ENCODE data around the gene RAMACL. TPM values are rescaled to one million over a fixed set of nuclear protein-coding genes. Genes with fewer than 3 reads are reported as not detected.

The RAMACL gene
- total RNA-seq, 1 donor from 2014 or later, result 9.5 TPM

- Mint-ChIP-seq H3K9me3 (ENCODE audit: unreplicated experiment) (peaks cover 8% of the 10 kb centered on the region), H3K27ac (ENCODE audit: unreplicated experiment) (no peak overlapping the region), H3K4me1 (ENCODE audit: low read depth, unreplicated experiment) (peaks cover 38% of the 10 kb centered on the region), H3K4me3 (ENCODE audit: unreplicated experiment) (no peak overlapping the region), H3K27me3 (ENCODE audit: unreplicated experiment) (peaks cover 5% of the 10 kb centered on the region), H3K36me3 (ENCODE audit: unreplicated experiment) (peaks cover 10% of the 10 kb centered on the region)
- TF ChIP-seq CTCF (IDR thresholded peaks at IDR 0.05; ENCODE audit: partially characterized antibody, unreplicated experiment), result no peak
- no peak for DNase-seq
Measured at GRCh38 chr6:166570929-166571713, 15.4 kb downstream of the RAMACL start.

- peaks cover 12% of the 10 kb centered on the region for H3K9me3 Mint-ChIP-seq (ENCODE audit: unreplicated experiment)
- peaks cover 10% of the 10 kb centered on the region for H3K27me3 Mint-ChIP-seq (ENCODE audit: unreplicated experiment)
- DNase-seq, result no peak
- H3K36me3 Mint-ChIP-seq (ENCODE audit: unreplicated experiment), result no peaks in the 10 kb centered on the region
- no peak overlapping the region for H3K27ac Mint-ChIP-seq (ENCODE audit: unreplicated experiment)
- no peak overlapping the region for H3K4me3 Mint-ChIP-seq (ENCODE audit: unreplicated experiment)
- peaks cover 50% of the 10 kb centered on the region for H3K4me1 Mint-ChIP-seq (ENCODE audit: low read depth, unreplicated experiment)
- TF ChIP-seq CTCF (IDR thresholded peaks at IDR 0.05; ENCODE audit: partially characterized antibody, unreplicated experiment), result no peak
Measured at GRCh38 chr6:166569206-166569605, 17.3 kb downstream of the RAMACL start.

GRCh38 chr6:166567813-166568212, 18.7 kb downstream of the RAMACL start:
- Mint-ChIP-seq H3K27me3 (ENCODE audit: unreplicated experiment) (peaks cover 13% of the 10 kb centered on the region), H3K9me3 (ENCODE audit: unreplicated experiment) (peaks cover 10% of the 10 kb centered on the region), H3K36me3 (ENCODE audit: unreplicated experiment) (no peaks in the 10 kb centered on the region), H3K27ac (ENCODE audit: unreplicated experiment) (no peak overlapping the region), H3K4me3 (ENCODE audit: unreplicated experiment) (no peak overlapping the region), H3K4me1 (ENCODE audit: low read depth, unreplicated experiment) (peaks cover 49% of the 10 kb centered on the region)
- no peak for TF ChIP-seq CTCF (IDR thresholded peaks at IDR 0.05; ENCODE audit: partially characterized antibody, unreplicated experiment)
- no peak for DNase-seq

GRCh38 chr6:166567107-166567506, 19.4 kb downstream of the RAMACL start:
- no peak for TF ChIP-seq CTCF (IDR thresholded peaks at IDR 0.05; ENCODE audit: partially characterized antibody, unreplicated experiment)
- no peaks in the 10 kb centered on the region for H3K36me3 Mint-ChIP-seq (ENCODE audit: unreplicated experiment)
- peaks cover 10% of the 10 kb centered on the region for H3K27me3 Mint-ChIP-seq (ENCODE audit: unreplicated experiment)
- no peak for DNase-seq
- peak overlapping the region; percentile 15 for H3K4me3 Mint-ChIP-seq (ENCODE audit: unreplicated experiment)
- H3K4me1 Mint-ChIP-seq (ENCODE audit: low read depth, unreplicated experiment), result peaks cover 42% of the 10 kb centered on the region
- peaks cover 4% of the 10 kb centered on the region for H3K9me3 Mint-ChIP-seq (ENCODE audit: unreplicated experiment)
- H3K27ac Mint-ChIP-seq (ENCODE audit: unreplicated experiment), result no peak overlapping the region
